WI38 (cell line): ENCODE data around the gene ARL5B.
A peak's percentile ranks its signal among the peaks of the same experiment; 100 is the strongest.
"Not testable (repeated sequence)": the region's sequence is repeated elsewhere in the genome, so short reads cannot be mapped to it uniquely, and the experiment has no call there.

ENCODE experiments used
- H3K4me3 ChIP-seq: 2 replicates; pipeline ENCODE4 v1.5.1; 2011; ENCODE audit warnings: low read depth, mild to moderate bottlenecking, control low read depth, low read length
- TF ChIP-seq, protein P1 (sequence below): IDR thresholded peaks from 2 replicates; pipeline ENCODE4 v1.5.1; 2012; ENCODE audit warnings: low read depth, mild to moderate bottlenecking, control low read depth, low read length

ARL5B gene

DNA sequence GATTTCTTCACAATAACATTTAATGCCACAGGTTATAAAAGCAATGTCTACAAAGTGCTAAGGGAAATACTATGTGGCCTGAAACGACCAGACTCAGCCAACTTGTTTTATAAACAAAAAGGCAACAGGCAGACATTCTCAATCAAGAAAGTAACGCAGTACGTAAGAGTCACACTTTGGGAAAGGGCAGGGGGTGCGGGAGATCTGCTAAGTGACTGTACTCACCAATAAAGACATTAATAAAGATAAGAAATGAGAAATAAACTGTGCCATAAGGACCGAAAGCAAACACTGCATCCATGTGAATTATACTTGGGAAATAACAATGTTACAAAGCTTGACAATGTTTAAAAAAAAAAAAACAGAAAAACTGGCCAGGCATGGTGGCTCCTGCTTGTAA, 33.3 kb upstream of the ARL5B start:
- TF ChIP-seq, protein P1, sequence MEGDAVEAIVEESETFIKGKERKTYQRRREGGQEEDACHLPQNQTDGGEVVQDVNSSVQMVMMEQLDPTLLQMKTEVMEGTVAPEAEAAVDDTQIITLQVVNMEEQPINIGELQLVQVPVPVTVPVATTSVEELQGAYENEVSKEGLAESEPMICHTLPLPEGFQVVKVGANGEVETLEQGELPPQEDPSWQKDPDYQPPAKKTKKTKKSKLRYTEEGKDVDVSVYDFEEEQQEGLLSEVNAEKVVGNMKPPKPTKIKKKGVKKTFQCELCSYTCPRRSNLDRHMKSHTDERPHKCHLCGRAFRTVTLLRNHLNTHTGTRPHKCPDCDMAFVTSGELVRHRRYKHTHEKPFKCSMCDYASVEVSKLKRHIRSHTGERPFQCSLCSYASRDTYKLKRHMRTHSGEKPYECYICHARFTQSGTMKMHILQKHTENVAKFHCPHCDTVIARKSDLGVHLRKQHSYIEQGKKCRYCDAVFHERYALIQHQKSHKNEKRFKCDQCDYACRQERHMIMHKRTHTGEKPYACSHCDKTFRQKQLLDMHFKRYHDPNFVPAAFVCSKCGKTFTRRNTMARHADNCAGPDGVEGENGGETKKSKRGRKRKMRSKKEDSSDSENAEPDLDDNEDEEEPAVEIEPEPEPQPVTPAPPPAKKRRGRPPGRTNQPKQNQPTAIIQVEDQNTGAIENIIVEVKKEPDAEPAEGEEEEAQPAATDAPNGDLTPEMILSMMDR, result no peak
- H3K4me3 ChIP-seq, result no peak overlapping the region

DNA sequence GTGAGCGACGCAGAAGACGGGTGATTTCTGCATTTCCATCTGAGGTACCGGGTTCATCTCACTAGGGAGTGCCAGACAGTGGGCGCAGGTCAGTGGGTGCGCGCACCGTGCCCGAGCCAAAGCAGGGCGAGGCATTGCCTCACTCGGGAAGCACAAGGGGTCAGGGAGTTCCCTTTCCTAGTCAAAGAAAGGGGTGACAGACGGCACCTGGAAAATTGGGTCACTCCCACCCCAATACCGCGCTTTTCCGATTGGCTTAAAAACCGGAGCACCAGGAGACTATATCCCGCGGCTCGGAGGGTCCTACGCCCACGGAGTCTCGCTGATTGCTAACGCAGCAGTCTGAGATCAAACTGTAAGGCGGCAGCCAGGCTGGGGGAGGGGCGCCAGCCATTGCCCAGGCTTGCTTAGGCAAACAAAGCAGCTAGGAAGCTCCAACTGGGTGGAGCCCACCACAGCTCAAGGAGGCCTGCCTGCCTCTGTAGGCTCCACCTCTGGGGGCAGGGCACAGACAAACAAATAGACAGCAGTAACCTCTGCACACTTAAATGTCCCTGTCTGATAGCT, 31.7 kb upstream of the ARL5B start:
- H3K4me3 ChIP-seq, result peak overlapping the region; percentile 54

DNA sequence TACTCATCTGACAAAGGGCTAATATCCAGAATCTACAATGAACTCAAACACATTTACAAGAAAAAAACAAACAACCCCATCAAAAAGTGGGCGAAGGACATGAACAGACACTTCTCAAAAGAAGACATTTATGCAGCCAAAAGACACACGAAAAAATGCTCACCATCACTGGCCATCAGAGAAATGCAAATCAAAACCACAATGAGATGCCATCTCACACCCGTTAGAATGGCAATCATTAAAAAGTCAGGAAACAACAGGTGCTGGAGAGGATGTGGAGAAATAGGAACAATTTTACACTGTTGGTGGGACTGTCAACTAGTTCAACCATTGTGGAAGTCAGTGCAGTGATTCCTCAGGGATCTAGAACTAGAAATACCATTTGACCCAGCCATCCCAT, 26.7 kb upstream of the ARL5B start:
- H3K4me3 ChIP-seq, result not testable (repeated sequence)

DNA sequence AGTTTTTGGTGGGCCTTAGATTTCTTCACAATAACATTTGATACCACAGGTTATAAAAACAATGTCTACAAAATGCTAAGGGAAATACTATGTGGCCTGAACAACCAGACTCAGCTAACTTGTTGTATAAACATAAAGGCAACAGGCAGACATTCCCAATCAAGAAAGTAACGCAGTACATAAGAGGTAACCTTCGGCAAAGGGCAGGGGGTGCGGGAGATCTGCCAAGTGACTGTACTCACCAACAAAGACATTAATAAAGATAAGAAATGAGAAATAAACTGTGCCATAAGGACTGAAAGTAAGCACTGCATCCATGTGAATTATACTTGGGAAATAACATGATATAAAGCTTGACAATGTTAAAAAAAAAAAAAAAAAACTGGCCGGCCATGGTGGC, 23.2 kb upstream of the ARL5B start:
- TF ChIP-seq, protein P1, result no peak
- H3K4me3 ChIP-seq, result no peak overlapping the region

DNA sequence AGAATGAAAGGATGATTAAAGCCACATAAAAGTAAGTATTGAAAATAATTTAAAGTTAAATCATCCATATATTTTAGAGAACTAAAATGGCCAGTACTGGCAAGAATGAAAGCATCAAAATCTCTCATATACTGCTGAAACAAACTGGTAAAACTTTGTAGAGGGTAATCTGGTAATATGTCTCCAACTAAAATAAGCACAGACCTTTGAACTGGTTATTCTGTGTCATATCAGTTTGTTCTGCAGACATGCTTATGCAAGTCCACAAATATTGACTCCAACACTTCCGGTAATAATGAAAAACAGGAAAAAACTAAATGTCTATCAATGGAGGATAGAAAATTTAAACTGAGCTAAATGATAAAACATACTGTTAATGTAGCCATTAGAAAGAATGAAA, 21.8 kb upstream of the ARL5B start:
- H3K4me3 ChIP-seq, result not testable (repeated sequence)

DNA sequence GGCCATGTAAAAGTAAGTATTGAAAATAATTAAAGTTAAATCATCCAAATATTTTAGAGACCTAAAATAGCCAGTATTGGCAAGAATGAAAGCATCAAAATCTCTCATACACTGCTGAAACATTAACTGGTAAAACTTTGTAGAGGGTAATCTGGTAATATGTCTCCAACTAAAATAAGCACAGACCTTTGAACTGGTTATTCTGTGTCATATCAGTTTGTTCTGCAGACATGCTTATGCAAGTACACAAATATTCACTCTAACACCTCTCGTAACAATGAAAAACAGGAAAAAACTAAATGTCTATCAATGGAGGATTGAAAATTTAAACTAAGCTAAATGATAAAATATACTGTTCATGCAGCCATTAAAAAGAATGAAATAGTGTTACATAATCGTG, 19.5 kb upstream of the ARL5B start:
- H3K4me3 ChIP-seq, result not testable (repeated sequence)

DNA sequence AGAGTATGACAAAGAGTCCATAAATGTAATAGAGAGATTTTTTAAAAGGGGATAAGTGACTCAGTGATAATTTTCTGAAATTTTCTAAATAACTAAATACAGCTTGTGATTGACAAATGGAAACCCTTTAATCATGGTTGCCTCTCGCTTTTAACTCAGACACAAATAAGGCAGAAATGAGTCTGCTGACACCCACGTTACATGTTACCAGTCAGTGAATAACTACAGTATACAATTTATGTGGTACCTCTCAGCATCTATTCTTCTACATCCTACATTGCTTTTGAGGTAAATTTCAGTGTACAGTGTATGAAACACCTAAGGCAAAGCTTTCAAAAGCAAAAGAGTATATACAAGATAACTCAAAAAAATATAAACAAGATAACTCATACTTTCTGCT, 12.1 kb upstream of the ARL5B start:
- no peak overlapping the region for H3K4me3 ChIP-seq
- TF ChIP-seq, protein P1, result no peak

DNA sequence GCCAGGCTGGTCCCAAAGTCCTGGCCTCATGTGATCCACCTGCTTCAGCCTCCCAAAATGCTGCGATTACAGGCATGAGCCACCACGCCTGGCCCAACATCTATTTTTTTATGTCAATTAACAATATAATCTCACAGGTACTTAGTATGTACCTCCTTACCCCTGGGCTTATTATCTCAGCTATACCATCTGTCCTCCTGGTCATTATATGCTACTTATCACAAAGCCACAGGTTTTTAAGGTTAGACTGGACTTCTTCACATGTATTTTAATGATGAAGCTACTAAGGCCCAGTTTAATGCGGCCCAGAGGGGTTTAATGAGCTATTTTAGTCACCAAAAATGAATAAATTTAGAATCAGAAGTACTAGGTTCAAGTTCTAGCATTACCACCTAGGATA, 11.3 kb upstream of the ARL5B start:
- TF ChIP-seq, protein P1, result no peak
- H3K4me3 ChIP-seq, result no peak overlapping the region

DNA sequence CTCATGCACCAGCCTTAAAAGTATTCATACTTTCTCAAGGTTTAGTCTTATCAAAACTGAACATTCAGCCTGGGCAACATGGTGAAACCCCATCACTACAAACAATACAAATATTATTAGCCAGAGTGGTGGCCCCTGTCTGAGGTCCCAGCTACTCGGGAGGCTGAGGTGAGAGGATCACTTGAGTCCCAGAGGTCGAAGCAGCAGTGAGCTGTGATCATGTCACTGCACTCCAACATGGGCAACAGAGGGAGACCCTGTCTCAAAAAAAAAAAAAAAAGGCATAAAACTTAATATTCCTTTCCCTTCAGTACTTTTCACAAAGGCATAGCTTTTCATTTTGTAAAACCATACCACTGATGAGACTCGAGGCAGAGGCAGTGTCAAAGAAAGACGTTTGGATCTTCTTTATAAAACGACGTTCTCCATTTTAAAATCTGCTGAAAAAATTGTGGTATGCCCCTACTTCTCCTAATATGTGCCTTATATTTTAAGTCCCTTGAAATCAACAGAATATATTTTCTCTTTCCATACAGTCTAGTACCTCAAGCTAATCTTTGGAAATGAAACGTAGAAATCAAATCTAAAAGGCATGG, 9.8 kb upstream of the ARL5B start:
- TF ChIP-seq, protein P1, result no peak
- peak overlapping the region; percentile 91 for H3K4me3 ChIP-seq
